RWPE1 (cell line): ENCODE data around the gene IFNG-AS1.

ENCODE experiments used
- CTCF ChIA-PET: fragments of 350-600 bp; sonication (Branson Sonifier 250); formaldehyde crosslinking; extraction: SDS; loops from one replicate; lab custom pipeline; 2021; lab: Yijun Ruan, JAX
- POLR2A ChIA-PET: fragments of 400-600 bp; formaldehyde crosslinking; extraction: SDS; loops from one replicate; lab custom pipeline; 2020; ENCODE audit warnings: antibody characterized with exemption; ENCODE audit not compliant: low non-redundant PET; lab: Yijun Ruan, JAX
- DNase-seq: peaks from one replicate; pipeline ENCODE4 v3.0.0; 2012; ENCODE audit warnings: low spot score
- H3K27ac ChIP-seq: fragments of 450-650 bp; 2 replicates; pipeline ENCODE4 v1.5.1; 2017
- TF ChIP-seq, protein P1 (sequence below): fragments of 450-650 bp; conservative IDR thresholded peaks from 2 replicates; pipeline ENCODE4 v1.5.1; 2017; ENCODE audit warnings: low read depth, mild to moderate bottlenecking

IFNG-AS1 gene

DNA sequence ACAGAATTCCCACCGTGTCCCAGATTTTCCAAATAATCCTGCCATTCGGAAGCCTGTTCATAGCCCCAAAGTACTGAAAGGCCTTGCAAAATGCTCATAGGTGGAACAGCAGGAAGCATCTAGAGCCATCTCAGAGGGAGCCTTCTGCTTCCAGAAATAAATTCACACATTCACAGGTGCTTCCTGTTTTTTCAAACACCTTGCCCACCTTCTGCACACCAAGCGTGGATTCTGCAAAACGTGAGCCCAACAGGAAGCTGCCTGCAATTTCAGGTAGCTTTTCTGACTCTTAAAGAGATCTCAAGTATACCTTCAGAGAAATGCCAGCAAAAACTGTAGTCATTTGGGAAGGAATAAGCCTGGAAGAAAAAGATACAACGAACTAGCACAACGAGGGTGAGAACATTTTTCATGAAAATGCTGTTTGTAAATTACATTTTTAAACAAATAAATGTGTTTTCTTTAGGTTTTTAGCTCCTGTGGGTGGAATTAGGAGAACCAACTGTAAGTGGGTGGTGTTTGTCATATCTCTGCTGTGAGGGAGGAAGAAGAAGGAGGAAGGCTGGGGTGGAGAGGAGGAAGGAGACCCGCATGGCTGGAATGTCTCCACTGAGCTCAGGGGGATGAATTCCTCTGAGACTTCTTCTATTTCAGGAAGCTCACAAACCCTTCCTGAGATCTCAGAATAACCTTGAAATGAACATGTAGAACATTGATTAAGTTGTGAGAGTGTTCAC is at the start of gene IFNG-AS1:
TSS of gene IFNG-AS1 (plus strand) at position 264 of the 737 bp plus-strand sequence.
- TF ChIP-seq, protein P1, sequence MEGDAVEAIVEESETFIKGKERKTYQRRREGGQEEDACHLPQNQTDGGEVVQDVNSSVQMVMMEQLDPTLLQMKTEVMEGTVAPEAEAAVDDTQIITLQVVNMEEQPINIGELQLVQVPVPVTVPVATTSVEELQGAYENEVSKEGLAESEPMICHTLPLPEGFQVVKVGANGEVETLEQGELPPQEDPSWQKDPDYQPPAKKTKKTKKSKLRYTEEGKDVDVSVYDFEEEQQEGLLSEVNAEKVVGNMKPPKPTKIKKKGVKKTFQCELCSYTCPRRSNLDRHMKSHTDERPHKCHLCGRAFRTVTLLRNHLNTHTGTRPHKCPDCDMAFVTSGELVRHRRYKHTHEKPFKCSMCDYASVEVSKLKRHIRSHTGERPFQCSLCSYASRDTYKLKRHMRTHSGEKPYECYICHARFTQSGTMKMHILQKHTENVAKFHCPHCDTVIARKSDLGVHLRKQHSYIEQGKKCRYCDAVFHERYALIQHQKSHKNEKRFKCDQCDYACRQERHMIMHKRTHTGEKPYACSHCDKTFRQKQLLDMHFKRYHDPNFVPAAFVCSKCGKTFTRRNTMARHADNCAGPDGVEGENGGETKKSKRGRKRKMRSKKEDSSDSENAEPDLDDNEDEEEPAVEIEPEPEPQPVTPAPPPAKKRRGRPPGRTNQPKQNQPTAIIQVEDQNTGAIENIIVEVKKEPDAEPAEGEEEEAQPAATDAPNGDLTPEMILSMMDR: no peak
- ChIA-PET POLR2A (no interaction called here), CTCF (interaction anchor here (0.8 kb wide), 1 partner anchor 633 kb away, joined by 3 read pairs; no protein-coding TSS in a partner anchor)
- no peak within 1 kb of the TSS for H3K27ac ChIP-seq
- DNase-seq: no peak

DNA sequence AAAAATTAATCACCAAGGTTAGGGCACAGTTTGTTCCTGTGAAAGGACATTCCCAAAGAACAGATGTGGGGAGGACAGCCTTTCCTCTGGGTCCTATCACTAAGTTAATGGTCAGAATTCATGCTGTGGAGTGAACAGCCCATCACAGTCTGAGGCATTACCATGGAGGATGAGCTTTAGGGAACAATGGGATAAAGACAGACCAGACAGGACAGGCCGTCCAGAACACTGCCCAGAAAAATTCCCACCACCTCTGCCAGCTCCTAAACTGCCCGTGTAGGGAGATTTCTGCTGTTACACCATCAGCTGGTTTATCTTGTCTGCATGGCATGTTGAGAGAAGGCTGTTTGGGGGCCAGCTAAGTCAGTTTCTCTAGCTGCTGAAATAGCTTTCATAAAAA is 49.6 kb upstream of the IFNG-AS1 start:
- TF ChIP-seq, protein P1: no peak
- ChIA-PET CTCF (no interaction called here), POLR2A (no interaction called here)
- H3K27ac ChIP-seq: no peak overlapping the region
- no peak for DNase-seq

DNA sequence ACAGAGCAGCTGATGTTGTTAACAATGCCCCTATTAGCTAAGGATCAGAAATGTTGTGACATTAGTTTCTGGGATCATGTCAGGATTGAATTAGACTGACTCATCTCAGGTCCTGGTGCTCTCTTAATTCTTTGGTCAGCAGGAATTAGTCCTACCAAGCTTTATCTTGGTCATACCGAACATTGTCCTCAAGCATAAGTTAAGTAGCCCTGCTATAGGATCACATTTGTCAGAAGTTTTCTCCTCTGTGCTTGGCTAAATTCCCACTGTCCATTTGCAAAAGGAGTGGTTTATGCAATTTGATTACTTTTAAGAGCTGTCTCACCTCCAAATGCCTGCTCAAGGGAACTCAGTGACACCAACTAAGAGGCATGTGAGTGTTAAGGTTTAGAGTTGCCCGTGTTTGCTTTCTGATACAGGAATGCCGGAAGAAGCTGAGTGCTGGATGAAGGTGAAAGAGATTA is 48.4 kb upstream of the IFNG-AS1 start:
- no peak overlapping the region for H3K27ac ChIP-seq
- ChIA-PET CTCF (interaction anchor here (1.6 kb wide), 1 partner anchor 20 kb away, joined by 3 read pairs; no protein-coding TSS in a partner anchor), POLR2A (no interaction called here)
- peak; percentile 18 for DNase-seq
- TF ChIP-seq, protein P1: no peak

DNA sequence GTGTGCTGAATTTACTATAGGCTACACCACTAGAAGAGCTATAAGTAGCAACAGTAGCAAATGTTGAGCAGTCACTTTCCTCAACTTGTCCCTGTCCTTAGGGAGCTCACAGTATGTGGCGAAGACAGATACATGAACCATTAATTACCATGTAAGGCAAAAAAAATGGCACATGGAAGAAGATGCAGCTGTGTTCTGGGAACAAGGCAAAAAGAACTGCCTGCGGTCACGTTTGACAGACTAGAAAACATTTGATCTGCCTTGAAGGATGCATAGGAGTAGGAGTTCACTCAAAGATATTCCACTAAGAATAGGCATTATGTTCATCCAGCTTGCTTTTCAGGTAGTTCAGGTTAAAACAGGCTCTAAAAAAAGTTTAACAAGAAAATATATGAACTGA is 46.5 kb upstream of the IFNG-AS1 start:
- TF ChIP-seq, protein P1: no peak
- ChIA-PET POLR2A (no interaction called here), CTCF (interaction anchor here (0.6 to 1.6 kb wide), 10 partner anchors 13 to 589 kb away, joined by 3 to 11 read pairs (median 3); no protein-coding TSS in a partner anchor)
- DNase-seq: no peak
- H3K27ac ChIP-seq: no peak overlapping the region

DNA sequence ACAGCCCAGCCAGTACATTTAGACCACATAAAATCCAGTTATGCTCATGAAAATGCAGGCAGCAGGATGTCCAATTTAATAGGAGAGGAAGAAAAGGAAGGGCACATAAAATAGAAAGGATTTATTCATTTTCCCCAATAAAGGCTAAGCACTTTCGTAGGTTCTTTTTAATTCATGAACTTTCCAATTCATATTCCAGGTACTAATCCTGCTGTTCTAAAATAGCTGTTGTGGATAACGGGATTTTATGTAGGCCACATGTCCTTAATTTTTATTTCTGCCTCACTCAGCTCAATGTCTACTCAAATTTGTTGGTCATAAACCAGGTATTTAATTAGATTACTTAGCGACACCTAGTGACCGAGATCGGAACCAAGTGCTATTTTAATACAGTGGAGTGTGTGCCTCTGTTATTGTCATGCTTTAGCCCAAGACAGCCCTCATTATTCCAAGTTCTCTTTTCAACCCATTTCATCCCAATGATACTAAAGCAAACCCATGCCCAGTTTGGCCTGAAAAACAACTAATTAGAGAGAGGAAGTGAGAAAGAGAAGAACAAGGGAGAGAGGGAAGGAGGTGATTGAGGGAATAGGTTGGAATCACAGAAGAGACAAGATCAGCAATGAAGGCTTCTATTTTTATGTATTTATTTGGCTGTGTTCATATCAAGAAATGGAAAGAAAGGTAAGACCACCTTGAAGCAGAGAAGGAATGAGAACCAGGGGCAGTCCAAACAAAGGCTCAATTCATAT is 45.9 kb upstream of the IFNG-AS1 start:
- DNase-seq: peak; percentile 55
- POLR2A ChIA-PET: no interaction called here
- no peak overlapping the region for H3K27ac ChIP-seq
- TF ChIP-seq, protein P1: peak; percentile 73
- CTCF ChIA-PET: interaction anchor here (0.6 to 1.6 kb wide), 9 partner anchors 13 to 590 kb away, joined by 3 to 11 read pairs (median 3); no protein-coding TSS in a partner anchor

DNA sequence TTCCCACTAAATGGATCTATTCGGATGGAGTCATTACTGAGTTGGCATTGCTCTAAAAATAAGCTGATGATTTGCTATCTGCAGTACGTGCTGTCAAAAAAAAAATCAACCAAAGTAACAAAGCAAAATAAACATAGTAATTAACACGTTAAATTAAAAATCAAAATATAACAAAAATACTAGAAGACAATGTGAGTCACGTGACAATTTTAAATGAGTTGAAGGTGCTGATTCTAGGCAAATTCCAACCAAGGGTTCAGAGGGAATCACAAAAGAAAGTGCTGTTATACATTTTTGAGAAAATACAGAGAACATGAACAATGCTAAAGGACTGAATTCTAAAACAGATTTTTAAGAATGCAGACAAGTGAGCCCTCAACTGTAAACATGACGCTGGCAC is 45.2 kb upstream of the IFNG-AS1 start:
- no peak for DNase-seq
- POLR2A ChIA-PET: no interaction called here
- CTCF ChIA-PET: no interaction called here
- TF ChIP-seq, protein P1: no peak
- H3K27ac ChIP-seq: no peak overlapping the region
